Measurements from ENCODE around the gene FKBP8. TPM values are rescaled to one million over a fixed set of nuclear protein-coding genes. Genes with fewer than 3 reads are reported as not detected.

The FKBP8 gene
- total RNA-seq, 1 experiment from 2014 or later = 231 TPM

DNA sequence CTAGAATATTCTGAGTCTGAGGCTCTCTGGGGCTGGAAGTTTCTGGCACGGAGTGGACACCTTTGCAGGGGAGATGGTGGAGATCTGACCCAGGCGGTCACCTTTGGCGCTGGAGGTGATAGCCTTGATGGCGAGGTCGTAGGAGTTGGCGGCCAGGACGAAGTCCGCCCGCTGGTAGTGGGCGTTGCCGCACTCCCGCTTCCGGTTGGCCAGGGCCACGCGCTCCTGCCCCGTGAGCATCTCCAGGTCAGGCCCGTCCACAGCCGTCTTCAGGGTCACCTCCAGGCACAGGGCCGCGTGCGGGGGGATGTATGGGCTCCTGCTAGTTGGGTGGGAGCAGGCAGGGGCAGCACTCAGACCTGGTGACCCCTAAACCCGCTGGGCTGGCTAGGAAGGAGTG, 5.3 kb downstream of the FKBP8 start:
- no peaks in the 10 kb centered on the region for H3K9me2 ChIP-seq (ENCODE audit: insufficient read depth)
- H3K36me3 ChIP-seq (ENCODE audit: low read depth) = peaks cover 32% of the 10 kb centered on the region
- no TSS peak for BruUV-seq (replicated peaks)
- no peak overlapping the region for H3K4me3 ChIP-seq
- H4K20me1 ChIP-seq (ENCODE audit: insufficient read depth) = no peaks in the 10 kb centered on the region
- no peaks in the 10 kb centered on the region for H3K9me3 ChIP-seq (ENCODE audit: insufficient read depth, low read depth)
- POLR2A ChIA-PET (ENCODE audit: unreplicated experiment) = no interaction called here
- no peak for DNase-seq
- CTCF ChIA-PET = no interaction called here
- no peak overlapping the region for H2AFZ ChIP-seq
- peaks cover 4% of the 10 kb centered on the region; the same call in 1 of the 2 replicates for H3F3A ChIP-seq (ENCODE audit: insufficient read depth, low read depth)
- H3K79me2 ChIP-seq (ENCODE audit: low read depth) = peaks cover 17% of the 10 kb centered on the region
- no peak overlapping the region for H3K4me2 ChIP-seq
- intact Hi-C loops (cut with micrococcal nuclease; ENCODE audit: unreplicated experiment) = no loop called here
- H3K4me1 ChIP-seq (replicated peaks; ENCODE audit: insufficient read depth) = peaks cover 4% of the 10 kb centered on the region; the same call in 1 of the 2 replicates
- no peak overlapping the region for H3K27ac ChIP-seq
- no peaks in the 10 kb centered on the region for H3K27me3 ChIP-seq (ENCODE audit: insufficient read depth, low read depth)
- no peak for TF ChIP-seq EZH2 (IDR thresholded peaks at IDR 0.05; ENCODE audit: low read depth)
- TF ChIP-seq, protein P1, sequence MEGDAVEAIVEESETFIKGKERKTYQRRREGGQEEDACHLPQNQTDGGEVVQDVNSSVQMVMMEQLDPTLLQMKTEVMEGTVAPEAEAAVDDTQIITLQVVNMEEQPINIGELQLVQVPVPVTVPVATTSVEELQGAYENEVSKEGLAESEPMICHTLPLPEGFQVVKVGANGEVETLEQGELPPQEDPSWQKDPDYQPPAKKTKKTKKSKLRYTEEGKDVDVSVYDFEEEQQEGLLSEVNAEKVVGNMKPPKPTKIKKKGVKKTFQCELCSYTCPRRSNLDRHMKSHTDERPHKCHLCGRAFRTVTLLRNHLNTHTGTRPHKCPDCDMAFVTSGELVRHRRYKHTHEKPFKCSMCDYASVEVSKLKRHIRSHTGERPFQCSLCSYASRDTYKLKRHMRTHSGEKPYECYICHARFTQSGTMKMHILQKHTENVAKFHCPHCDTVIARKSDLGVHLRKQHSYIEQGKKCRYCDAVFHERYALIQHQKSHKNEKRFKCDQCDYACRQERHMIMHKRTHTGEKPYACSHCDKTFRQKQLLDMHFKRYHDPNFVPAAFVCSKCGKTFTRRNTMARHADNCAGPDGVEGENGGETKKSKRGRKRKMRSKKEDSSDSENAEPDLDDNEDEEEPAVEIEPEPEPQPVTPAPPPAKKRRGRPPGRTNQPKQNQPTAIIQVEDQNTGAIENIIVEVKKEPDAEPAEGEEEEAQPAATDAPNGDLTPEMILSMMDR (conservative IDR thresholded peaks at IDR 0.05) = no peak

DNA sequence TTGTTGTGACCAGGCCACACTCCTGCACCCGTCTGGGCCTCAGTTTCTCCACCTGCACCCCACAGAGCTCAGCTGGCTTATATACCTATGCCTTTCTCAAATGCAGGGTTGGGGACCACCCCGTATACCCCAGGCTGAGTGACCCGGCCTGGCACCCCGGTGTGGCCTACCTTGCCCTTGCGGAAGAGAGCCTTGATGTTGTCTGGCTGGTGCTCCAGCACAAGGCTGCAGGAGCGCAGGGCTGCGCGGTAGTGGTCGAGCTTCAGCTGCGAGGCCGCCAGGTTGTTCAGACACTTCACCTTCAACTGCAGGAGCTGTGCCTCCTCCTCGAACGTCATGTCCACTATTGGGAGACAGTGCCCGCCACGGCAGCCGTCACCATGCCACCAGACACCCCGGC, 5.9 kb downstream of the FKBP8 start:
- Histone ChIP-seq H3K4me1 (replicated peaks; ENCODE audit: insufficient read depth) (peaks cover 4% of the 10 kb centered on the region; the same call in 1 of the 2 replicates), H3K27me3 (ENCODE audit: insufficient read depth, low read depth) (no peaks in the 10 kb centered on the region), H3K27ac (no peak overlapping the region), H3K4me3 (no peak overlapping the region), H3K79me2 (ENCODE audit: low read depth) (peaks cover 15% of the 10 kb centered on the region), H3F3A (ENCODE audit: insufficient read depth, low read depth) (peaks cover 4% of the 10 kb centered on the region; the same call in 1 of the 2 replicates), H4K20me1 (ENCODE audit: insufficient read depth) (no peaks in the 10 kb centered on the region), H3K9me2 (ENCODE audit: insufficient read depth) (no peaks in the 10 kb centered on the region), H2AFZ (no peak overlapping the region), H3K36me3 (ENCODE audit: low read depth) (peaks cover 32% of the 10 kb centered on the region), H3K9me3 (ENCODE audit: insufficient read depth, low read depth) (no peaks in the 10 kb centered on the region), H3K4me2 (no peak overlapping the region)
- ChIA-PET POLR2A (ENCODE audit: unreplicated experiment) (no interaction called here), CTCF (no interaction called here)
- no peak for DNase-seq
- no TSS peak for BruUV-seq (replicated peaks)
- no peak for TF ChIP-seq EZH2 (IDR thresholded peaks at IDR 0.05; ENCODE audit: low read depth)
- intact Hi-C loops (cut with micrococcal nuclease; ENCODE audit: unreplicated experiment) = no loop called here

DNA sequence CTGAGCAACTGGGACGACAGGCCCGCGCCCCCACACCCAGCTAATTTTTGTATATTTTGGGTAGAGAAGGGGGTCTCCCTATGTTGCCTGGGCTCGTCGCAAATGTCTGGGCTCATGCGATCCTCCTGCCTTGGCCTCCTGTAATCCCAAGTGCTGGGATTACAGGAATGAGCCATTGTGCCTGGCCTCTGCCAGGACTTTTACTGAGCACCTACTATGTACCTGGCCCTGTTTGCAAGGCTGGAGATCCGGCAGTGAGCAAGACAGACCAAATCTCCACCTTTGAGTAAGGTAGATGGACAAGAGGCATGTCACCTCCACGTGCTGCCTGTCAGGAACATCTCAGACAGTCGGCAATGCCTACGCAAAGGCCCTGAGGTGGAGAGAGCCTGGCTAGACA, 6.9 kb downstream of the FKBP8 start:
- Histone ChIP-seq H3K4me1 (replicated peaks; ENCODE audit: insufficient read depth) (no peaks in the 10 kb centered on the region), H2AFZ (no peak overlapping the region), H3K79me2 (ENCODE audit: low read depth) (peaks cover 5% of the 10 kb centered on the region; the same call in 1 of the 2 replicates), H3K9me2 (ENCODE audit: insufficient read depth) (no peaks in the 10 kb centered on the region), H3F3A (ENCODE audit: insufficient read depth, low read depth) (peaks cover 4% of the 10 kb centered on the region; the same call in 1 of the 2 replicates), H3K27me3 (ENCODE audit: insufficient read depth, low read depth) (no peaks in the 10 kb centered on the region), H3K4me3 (no peak overlapping the region), H3K4me2 (no peak overlapping the region), H3K27ac (no peak overlapping the region), H3K9me3 (ENCODE audit: insufficient read depth, low read depth) (no peaks in the 10 kb centered on the region), H4K20me1 (ENCODE audit: insufficient read depth) (no peaks in the 10 kb centered on the region), H3K36me3 (ENCODE audit: low read depth) (peaks cover 32% of the 10 kb centered on the region)
- TF ChIP-seq, protein P1 (conservative IDR thresholded peaks at IDR 0.05) = no peak
- no peak for TF ChIP-seq EZH2 (IDR thresholded peaks at IDR 0.05; ENCODE audit: low read depth)
- no peak for DNase-seq
- POLR2A ChIA-PET (ENCODE audit: unreplicated experiment) = no interaction called here
- CTCF ChIA-PET = no interaction called here
- intact Hi-C loops (cut with micrococcal nuclease; ENCODE audit: unreplicated experiment) = no loop called here
- no TSS peak for BruUV-seq (replicated peaks)

DNA sequence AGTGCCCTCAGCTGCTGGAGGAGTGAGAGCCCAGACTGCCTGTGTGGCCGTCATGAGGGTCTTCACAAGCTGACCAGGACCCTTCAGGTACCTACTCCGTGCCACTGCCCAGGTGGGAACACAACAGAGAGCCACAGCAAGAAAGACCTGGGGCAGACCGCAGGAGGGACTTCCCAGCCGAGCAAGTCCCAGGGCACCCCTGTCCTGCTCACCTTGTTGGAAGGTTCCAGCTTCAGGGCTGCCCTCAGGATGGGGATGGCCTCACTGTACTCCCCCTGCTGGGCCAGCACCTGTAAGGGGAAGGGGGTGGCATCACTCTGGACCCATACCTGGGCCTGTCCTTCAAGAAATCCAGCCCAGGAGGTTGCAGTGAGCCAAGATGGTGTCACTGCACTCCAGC, 10.3 kb downstream of the FKBP8 start:
- BruUV-seq (replicated peaks) = no TSS peak
- no peak overlapping the region for H3K27ac ChIP-seq
- H3K27me3 ChIP-seq (ENCODE audit: insufficient read depth, low read depth) = no peaks in the 10 kb centered on the region
- ChIA-PET POLR2A (ENCODE audit: unreplicated experiment) (interaction anchor here (0.7 kb wide), 1 partner anchor 12 kb away, joined by 5 read pairs; no protein-coding TSS in a partner anchor), CTCF (no interaction called here)
- intact Hi-C loops (cut with micrococcal nuclease; ENCODE audit: unreplicated experiment) = no loop called here
- no peaks in the 10 kb centered on the region for H3K79me2 ChIP-seq (ENCODE audit: low read depth)
- no peaks in the 10 kb centered on the region for H3K4me1 ChIP-seq (replicated peaks; ENCODE audit: insufficient read depth)
- H3K4me2 ChIP-seq = no peak overlapping the region
- H2AFZ ChIP-seq = no peak overlapping the region
- H3K9me2 ChIP-seq (ENCODE audit: insufficient read depth) = no peaks in the 10 kb centered on the region
- H3K36me3 ChIP-seq (ENCODE audit: low read depth) = peaks cover 8% of the 10 kb centered on the region; the same call in 1 of the 2 replicates
- H3K9me3 ChIP-seq (ENCODE audit: insufficient read depth, low read depth) = no peaks in the 10 kb centered on the region
- TF ChIP-seq EZH2 (IDR thresholded peaks at IDR 0.05; ENCODE audit: low read depth) = no peak
- TF ChIP-seq, protein P1 (conservative IDR thresholded peaks at IDR 0.05) = no peak
- no peak for DNase-seq
- peaks cover 15% of the 10 kb centered on the region for H3F3A ChIP-seq (ENCODE audit: insufficient read depth, low read depth)
- H3K4me3 ChIP-seq = no peak overlapping the region
- H4K20me1 ChIP-seq (ENCODE audit: insufficient read depth) = no peaks in the 10 kb centered on the region
